Suprapubic skin (tissue), 4 donors: ENCODE results near the gene ADAMTSL2.

Source experiments
- EP300 ChIP-seq: sonication (generic); formaldehyde crosslinking; IDR thresholded peaks from one replicate; pipeline ENCODE4 v1.6.1; 2017; ENCODE audit warnings: antibody characterized with exemption
- POLR2A ChIP-seq, 2 donors: fragments of 450-650 bp; IDR thresholded peaks; one replicate each; pipeline ENCODE4 v1.6.1; 2017; ENCODE audit warnings: antibody characterized with exemption in 2 of 2, mild to moderate bottlenecking in 2 of 2, moderate library complexity in 2 of 2
- POLR2AphosphoS5 ChIP-seq, 3 donors: sonication (generic); formaldehyde crosslinking; IDR thresholded peaks; one replicate each; pipeline ENCODE4 v1.6.1; 2017; ENCODE audit warnings: antibody characterized with exemption in 3 of 3
- TF ChIP-seq, protein P1 (sequence below), 2 donors: fragments of 200-600 bp in 1 of 2; fragments of 450-650 bp in 1 of 2; sonication (generic) in 1 of 2; IDR thresholded peaks; one replicate each; pipeline ENCODE4 v1.5.1; 2016 to 2019; ENCODE audit warnings: antibody characterized with exemption in 2 of 2, mild to moderate bottlenecking in 1 of 2, moderate library complexity in 1 of 2

GRCh38 chr9:133605856-133606707, 71.6 kb downstream of the ADAMTSL2 start:
- TF ChIP-seq, protein P1, sequence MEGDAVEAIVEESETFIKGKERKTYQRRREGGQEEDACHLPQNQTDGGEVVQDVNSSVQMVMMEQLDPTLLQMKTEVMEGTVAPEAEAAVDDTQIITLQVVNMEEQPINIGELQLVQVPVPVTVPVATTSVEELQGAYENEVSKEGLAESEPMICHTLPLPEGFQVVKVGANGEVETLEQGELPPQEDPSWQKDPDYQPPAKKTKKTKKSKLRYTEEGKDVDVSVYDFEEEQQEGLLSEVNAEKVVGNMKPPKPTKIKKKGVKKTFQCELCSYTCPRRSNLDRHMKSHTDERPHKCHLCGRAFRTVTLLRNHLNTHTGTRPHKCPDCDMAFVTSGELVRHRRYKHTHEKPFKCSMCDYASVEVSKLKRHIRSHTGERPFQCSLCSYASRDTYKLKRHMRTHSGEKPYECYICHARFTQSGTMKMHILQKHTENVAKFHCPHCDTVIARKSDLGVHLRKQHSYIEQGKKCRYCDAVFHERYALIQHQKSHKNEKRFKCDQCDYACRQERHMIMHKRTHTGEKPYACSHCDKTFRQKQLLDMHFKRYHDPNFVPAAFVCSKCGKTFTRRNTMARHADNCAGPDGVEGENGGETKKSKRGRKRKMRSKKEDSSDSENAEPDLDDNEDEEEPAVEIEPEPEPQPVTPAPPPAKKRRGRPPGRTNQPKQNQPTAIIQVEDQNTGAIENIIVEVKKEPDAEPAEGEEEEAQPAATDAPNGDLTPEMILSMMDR (IDR thresholded peaks at IDR 0.05): no peak
- no peak for TF ChIP-seq POLR2A (IDR thresholded peaks at IDR 0.05)
- TF ChIP-seq POLR2AphosphoS5 (IDR thresholded peaks at IDR 0.05): no peak
- no peak for TF ChIP-seq EP300
